Hindlimb muscle (tissue), 1 donor: ENCODE measurements around the gene EPHA6. TPM values are rescaled to one million over a fixed set of nuclear protein-coding genes. Genes with fewer than 3 reads are reported as not detected.

Source experiments
- DNase-seq: peaks from one replicate; pipeline ENCODE4 v3.0.0-alpha.2; 2013
- polyA plus RNA-seq: library from polyadenylated mRNA; unstranded; fragments of 120-200 nt; gene quantifications from one replicate; pipeline ENCODE4 v1.2.1, GENCODE V29; 2013; ENCODE audit not compliant: insufficient read length

The EPHA6 gene
- polyA plus RNA-seq, 1 donor: 0.13 TPM

DNA sequence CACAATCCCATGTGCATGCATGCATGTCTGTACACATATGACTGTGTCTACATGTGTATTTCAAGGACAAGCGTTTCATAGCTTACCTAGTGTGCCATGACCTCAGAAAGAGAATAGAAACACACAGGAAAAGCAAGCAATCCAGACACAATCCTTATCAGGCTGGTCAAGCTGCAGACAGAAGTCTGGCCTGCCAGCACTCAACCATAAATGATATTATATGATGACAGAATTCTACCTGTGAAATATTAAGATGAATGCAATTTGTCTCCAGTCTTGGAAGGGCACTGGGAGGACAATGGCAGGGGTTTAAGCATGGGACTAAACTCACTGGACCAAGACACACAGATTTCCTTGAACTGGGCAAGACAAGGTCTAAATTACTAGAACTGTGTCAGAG is 899.2 kb downstream of the EPHA6 start:
- no peak for DNase-seq

DNA sequence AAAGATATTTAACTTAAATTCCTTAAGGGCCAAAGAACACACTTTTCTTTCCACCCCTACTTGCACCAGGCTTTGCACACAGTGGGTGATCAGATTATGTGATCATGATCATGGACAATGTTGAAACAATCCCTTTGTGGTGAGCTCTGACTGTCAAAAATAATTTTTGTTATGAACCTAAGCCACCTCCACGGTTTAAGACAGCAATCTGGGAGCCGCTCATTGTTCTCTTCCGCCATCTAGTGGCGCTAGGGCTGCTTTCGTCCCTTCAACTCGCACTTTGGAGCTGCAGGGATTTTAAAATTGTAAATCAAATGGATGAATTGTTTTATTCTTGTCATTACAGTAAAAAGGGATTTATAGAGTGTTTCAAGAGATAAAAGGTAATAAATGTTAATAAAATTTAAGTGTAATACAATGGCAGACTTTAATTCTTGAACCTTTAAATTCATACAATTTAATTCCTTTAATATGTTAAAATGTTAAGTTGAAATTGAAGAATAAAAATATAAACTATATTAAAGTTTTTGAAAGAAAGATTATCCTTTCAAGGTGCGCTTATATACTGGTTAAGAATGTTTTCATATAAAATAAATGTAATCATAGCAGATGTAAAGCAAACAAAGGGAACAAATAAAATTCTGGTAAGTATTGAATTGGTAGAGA is 904.9 kb downstream of the EPHA6 start:
- DNase-seq: peak; percentile 76

DNA sequence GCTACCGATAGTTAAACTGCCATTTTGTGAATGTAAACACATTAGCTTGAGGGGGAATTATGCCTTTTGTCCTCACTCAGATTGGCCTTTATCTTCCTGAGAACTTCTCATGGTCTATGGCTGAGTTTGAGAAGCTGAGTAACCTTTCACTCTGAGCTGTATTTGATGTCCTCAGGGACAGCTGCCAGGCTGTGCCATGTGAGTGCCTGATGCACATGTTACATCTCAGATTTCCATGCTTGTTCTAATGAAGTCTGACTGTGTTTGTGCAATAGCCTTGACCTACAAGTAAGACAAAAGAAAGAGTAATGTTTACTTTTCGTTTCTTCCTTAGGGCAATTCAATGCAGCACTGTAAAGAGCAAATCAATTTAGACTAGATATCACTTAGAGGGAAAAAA is 906.0 kb downstream of the EPHA6 start:
- DNase-seq: no peak

DNA sequence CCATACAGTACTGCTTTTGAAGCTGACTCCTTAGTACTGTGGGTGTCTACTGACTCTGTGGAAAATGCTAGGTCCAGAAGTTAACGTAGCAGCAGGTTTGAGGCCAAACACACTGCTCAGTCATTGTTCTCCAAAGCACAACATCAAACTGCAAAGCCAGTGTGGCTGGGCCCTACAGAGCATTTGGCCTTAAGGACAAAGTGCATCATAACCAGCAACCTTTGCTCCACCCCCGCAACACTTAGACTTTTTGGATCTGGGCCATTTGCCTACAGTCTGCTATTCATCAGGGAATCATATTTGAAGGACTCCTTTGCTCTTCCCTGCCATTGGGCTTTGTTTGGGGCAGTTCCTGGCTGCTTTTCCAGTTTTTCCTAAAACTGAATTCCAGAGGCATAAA is 907.1 kb downstream of the EPHA6 start:
- no peak for DNase-seq

DNA sequence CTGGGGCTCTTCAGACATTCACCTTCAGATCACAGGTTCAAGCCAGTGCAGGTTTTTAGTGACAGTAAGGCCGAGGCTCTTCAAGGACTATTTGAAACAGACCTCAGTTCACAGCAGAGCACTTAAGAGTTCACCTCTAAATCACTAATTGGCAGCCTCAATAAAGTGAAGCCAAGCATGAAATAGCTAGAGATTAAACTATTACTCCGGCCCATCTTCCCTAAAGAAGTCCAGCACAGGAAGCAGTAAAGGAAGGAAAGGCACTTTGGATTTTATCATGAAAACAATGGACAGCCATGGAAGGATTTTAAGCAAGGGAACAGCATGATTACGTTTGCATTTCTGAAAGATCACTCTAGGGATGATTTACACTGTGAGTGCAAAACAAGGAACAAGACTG is 922.5 kb downstream of the EPHA6 start:
- DNase-seq: no peak

DNA sequence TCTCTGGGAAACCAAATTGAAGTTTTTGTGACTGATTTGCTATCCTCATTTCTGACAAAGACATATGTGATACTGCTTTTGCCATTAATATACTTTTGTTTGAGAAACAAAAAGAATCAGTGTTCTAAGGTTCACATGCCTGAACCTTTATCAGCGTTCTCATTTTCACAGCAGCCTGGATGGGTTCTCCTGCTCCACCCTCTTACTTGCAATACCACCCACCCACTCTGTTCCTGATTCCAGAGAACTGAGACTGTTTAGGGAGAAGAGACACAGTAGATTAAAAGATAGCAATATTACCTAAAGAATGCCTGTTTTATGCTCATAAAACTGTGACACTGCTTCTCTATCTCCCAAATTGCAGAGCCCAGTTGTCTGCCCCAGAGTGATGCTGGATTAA is 924.4 kb downstream of the EPHA6 start:
- no peak for DNase-seq

DNA sequence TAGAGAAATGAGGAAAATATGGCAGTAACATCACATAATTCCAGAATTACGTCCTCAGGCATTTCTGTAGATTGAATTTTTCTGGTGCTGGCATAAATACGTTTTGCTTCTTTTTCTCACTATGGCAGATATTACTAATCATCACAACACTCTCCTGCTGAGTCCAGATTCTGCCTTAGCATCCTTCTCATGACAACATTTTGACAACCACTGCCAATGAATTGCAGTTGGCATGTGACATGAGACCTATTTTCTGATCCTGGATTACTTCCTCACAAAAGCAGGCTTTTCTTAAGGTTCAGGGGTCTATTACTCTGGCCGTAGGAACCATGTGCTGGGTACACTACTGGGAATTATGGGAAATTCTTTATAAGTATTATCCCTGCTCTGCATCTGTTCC is 927.6 kb downstream of the EPHA6 start:
- DNase-seq: no peak

DNA sequence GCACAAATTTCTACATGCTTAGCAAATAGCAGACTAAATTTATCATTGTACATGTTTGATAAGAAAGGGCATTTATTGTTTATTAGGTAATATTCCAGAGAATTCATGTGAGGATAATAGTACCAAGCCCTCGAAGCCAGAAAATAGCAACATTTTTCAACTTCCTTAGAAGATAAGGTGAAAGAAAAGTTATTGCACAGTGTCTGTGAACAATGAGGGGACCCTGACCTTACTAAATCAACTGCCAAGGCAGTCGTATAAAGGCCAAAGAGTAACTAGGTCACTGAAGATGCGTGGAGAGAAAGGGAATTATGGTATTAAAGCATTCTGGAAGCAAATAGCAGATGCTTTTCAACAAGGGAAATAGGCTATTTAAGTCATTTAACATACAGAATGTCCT is 929.9 kb downstream of the EPHA6 start:
- DNase-seq: no peak

DNA sequence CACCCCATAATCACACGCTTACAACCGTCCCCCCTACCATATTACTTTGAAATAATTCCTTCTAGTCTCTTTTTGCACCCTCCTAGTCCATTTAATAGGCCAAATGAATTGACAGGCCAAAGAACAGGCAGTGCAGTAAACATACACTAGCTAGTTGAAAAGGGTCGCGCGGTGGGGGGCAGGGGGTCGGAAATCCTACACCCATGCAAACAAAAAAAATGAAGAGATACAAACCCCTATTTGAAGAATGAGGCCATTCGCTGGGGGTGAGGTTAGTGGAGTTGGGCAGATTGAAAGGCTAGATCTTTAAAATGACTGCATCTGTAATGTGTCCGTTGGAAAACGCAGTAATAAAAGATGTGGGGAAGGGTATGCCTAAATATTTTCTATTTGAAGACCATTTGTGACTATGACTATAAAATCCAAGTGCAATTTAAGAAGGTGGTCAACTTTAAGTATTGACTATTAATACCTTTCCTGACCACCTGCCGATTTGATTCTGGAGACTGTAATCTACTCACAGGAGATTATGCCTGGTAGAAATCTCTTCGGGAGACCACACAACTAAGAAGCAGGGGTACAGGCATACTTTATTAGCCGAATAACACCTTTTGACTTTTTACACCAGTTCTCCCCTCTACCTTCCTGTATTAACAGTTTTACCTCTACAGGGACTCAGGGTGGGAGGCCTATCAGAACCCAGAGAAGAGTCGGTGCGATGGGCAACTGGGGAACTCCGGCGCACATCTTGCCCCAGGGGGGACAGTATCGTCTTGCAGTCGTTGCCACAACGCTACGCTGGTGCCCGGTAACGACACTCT is 949.4 kb downstream of the EPHA6 start:
- DNase-seq: no peak

DNA sequence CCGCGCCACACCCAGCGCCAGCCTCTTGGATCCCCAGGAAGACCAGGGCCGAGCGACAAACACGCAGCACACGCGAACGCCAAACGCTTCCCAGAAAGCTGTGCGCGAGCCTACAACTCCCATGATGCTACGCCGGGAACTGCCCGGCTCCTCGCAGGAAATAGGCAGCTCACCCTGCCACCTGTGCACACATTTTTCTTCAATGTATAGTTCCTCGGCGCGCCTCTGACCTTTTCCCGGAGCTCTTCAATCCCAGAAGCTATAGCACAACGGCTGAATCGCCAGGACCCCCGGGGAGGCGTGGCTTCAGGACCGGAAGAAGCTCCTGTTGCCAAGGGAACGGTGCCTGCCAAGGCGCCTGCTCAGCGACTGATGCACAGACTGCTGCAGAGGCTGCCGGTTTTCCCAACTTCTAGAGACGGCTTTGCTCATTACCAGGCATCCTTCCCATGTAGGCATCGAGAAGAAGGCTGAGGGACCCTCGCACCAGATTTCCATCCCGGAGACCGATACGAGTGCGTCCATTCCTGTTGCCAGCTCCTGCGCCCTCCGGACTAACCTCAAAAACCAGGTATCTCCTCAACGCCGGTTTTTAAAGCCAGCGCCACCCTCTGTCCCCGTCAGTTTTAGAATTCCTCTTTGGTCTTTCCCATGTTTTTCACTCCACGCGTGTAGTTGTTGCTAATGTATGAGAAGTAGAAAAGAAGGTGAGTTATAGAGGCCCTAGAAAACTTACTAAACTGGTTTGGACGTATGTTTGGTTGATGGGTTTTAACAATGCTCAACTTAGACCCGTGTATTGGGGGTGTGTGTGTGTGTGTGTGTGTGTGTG is 950.2 kb downstream of the EPHA6 start, which contains the start of gene ARL6:
Gene ARL6, plus strand, starts transcription at position 352 of the 832 bp plus-strand sequence. CDS start 3,350 bp downstream, outside the sequence.
- peak; percentile 92 for DNase-seq

DNA sequence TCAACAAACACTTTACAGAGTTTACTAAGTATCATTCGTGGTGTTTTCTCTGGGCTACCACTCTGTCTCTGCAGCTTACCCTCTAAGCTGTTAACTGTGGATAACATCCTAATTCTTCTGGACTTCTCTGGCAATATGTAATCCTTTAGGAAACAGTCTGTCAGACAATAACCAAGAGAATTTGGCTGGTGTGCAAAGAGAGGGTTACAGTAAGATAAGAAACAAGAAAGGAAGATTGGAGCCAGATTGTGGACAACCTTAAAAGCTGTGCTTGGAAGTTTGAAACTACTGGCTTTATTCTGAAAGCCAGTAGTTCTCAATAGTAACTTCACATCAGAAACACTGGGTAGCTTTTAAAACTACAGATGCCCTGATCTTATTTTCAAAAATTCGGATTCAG is 950.9 kb downstream of the EPHA6 start:
- no peak for DNase-seq

DNA sequence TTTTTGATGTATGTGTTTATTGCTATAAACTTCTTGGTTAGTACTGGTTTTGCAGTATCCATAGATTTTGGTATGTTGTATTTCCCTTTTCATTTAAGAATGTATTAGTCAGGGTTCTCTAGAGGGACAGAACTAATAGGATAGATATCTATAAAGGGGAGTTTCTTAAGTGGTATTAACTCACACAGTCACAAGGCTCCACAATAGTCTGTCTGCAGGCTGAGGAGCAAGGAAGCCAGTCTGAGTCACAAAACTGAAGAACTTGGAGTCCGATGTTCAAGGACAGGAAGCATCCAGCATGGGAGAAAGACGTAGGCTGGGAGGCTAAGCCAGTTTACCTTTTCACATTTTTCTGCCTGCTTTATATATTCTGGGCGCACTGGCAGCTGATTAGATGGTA is 958.5 kb downstream of the EPHA6 start:
- DNase-seq: no peak

DNA sequence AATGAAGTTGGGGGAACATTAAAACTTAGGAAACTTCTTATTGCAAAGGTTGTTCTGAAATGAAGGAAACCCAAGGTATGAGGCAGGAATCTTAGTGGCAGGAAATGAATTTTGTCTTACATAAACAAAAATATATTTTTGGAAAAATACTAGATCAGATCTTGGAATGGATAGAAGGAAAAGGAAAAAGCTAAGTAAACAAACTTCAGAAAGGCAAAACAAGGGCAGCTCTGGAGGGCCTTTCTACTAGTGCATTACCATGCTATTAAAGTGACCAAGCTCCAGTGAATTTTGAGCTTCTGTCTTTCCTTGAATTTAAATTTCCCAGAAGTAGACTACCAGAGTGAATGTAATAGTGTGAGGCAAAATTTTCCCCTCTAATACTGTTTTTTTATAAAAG is 963.8 kb downstream of the EPHA6 start:
- no peak for DNase-seq

DNA sequence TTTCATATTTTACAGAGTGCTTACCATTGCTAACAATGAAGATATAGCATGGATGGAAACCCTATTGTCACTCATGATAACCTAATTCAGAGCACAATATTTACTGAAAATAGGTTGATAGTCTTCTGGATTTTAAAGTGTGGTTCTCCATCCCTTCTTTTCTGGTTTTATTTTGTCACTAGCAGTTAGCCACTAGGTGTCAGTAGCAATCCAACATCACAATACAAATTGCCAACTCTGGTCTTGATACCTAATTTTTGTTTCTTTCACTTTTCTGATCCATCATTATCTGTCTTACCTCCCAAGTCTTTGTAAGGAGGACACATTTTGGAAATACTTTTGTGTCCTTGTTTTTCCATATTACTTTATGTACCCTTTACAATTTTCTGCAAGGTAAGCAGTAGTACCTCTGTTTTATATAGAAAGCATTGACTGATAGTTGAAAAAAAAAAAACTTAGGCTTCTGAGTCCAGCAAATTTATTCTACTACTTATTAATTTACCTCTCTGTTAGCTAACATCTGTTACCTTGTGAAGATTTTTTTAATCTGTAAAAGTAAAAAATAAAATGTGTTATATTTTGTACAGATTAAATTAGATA is 979.1 kb downstream of the EPHA6 start:
- DNase-seq: peak; percentile 60

DNA sequence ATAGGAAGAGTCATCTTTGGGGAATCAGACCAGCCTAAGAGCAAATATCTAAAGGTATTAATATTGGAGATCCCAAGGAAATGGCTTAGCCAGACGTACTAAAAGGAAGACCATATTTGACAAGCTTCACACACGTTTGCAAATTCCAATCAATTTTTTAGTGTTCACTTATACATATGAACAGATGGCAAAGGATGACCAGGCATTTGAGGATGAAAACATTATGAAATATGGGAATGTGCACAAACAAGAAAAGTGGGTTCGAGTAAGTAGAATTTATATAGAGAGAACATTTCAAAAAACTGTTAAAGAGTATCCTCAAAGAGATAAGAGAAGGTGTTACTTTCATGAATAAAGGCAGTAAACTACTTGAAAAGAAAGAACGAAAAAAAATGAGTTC is 981.6 kb downstream of the EPHA6 start:
- no peak for DNase-seq
